WTC11 (cell line): ENCODE data around the gene KIF6.

Source experiments
- CREM ChIP-seq: sonication (generic); formaldehyde crosslinking; IDR thresholded peaks from 2 replicates; pipeline ENCODE4 v1.8.1; 2022; ENCODE audit warnings: mild to moderate bottlenecking, missing genetic modification reagents, moderate library complexity
- ESRRA ChIP-seq: sonication (generic); formaldehyde crosslinking; IDR thresholded peaks from 2 replicates; pipeline ENCODE4 v1.8.1; 2022; ENCODE audit warnings: mild to moderate bottlenecking, missing genetic modification reagents, borderline replicate concordance
- GRHL2 ChIP-seq: fragments of 250-450 bp; sonication (Bioruptor Pico); IDR thresholded peaks from 2 replicates; pipeline ENCODE4 v1.8.0; 2022; ENCODE audit warnings: mild to moderate bottlenecking, moderate library complexity; ENCODE audit not compliant: insufficient replicate concordance, severe bottlenecking
- IRF2 ChIP-seq: sonication (generic); formaldehyde crosslinking; IDR thresholded peaks from 2 replicates; pipeline ENCODE4 v1.8.0; 2022; ENCODE audit warnings: low read depth, missing genetic modification reagents, borderline replicate concordance
- MAX ChIP-seq: sonication (generic); formaldehyde crosslinking; IDR thresholded peaks from 2 replicates; pipeline ENCODE4 v1.8.0; 2022; ENCODE audit warnings: mild to moderate bottlenecking, missing genetic modification reagents
- NR1H2 ChIP-seq: sonication (generic); formaldehyde crosslinking; IDR thresholded peaks from 2 replicates; pipeline ENCODE4 v1.9.0; 2021; ENCODE audit warnings: mild to moderate bottlenecking, moderate library complexity, missing genetic modification reagents
- PREB ChIP-seq: sonication (generic); formaldehyde crosslinking; IDR thresholded peaks from 2 replicates; pipeline ENCODE4 v1.8.1; 2022; ENCODE audit warnings: mild to moderate bottlenecking, missing genetic modification reagents, moderate library complexity, borderline replicate concordance
- SP1 ChIP-seq: sonication (generic); formaldehyde crosslinking; conservative IDR thresholded peaks from 2 replicates; pipeline ENCODE4 v1.8.1; 2022; ENCODE audit warnings: missing genetic modification reagents
- USF2 ChIP-seq: sonication (generic); formaldehyde crosslinking; IDR thresholded peaks from 2 replicates; pipeline ENCODE4 v1.8.1; 2023; ENCODE audit warnings: mild to moderate bottlenecking, missing genetic modification reagents, moderate library complexity
- ZBTB43 ChIP-seq: sonication (generic); formaldehyde crosslinking; IDR thresholded peaks from 2 replicates; pipeline ENCODE4 v1.8.1; 2023; ENCODE audit warnings: mild to moderate bottlenecking, missing genetic modification reagents
- ZNF416 ChIP-seq: fragments of 250-450 bp; sonication (Bioruptor Pico); IDR thresholded peaks from 2 replicates; pipeline ENCODE4 v1.9.0; 2021; ENCODE audit warnings: mild to moderate bottlenecking, inconsistent platforms
- TF ChIP-seq, protein P1 (sequence below): fragments of 200-600 bp; IDR thresholded peaks from 2 replicates; pipeline ENCODE4 v1.8.0; 2022; ENCODE audit warnings: antibody characterized with exemption
- TF ChIP-seq, protein P2 (sequence below): sonication (generic); formaldehyde crosslinking; IDR thresholded peaks from 2 replicates; pipeline ENCODE4 v1.8.0; 2022; ENCODE audit warnings: mild to moderate bottlenecking, missing genetic modification reagents

DNA sequence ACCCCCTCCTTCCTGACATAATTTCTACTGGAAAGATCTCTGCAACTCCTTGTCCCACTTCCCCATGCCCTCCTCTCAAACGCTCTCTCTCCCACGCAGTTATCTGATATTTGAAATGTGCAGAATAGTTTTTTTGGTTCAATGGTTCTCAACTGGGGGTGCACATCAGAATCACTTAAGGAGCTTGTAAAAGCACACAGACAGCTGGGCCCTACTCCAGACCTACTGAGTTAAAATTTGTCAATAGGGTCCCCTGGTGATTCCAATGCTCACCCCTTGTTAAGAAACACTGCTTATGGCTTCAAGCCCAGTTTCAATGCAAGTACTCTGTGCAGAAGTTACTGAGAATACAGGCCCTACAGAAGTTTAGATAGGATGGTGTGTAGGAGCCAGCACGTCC, 357.5 kb downstream of the KIF6 start:
- TF ChIP-seq, protein P1, sequence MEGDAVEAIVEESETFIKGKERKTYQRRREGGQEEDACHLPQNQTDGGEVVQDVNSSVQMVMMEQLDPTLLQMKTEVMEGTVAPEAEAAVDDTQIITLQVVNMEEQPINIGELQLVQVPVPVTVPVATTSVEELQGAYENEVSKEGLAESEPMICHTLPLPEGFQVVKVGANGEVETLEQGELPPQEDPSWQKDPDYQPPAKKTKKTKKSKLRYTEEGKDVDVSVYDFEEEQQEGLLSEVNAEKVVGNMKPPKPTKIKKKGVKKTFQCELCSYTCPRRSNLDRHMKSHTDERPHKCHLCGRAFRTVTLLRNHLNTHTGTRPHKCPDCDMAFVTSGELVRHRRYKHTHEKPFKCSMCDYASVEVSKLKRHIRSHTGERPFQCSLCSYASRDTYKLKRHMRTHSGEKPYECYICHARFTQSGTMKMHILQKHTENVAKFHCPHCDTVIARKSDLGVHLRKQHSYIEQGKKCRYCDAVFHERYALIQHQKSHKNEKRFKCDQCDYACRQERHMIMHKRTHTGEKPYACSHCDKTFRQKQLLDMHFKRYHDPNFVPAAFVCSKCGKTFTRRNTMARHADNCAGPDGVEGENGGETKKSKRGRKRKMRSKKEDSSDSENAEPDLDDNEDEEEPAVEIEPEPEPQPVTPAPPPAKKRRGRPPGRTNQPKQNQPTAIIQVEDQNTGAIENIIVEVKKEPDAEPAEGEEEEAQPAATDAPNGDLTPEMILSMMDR: no peak
- TF ChIP-seq GRHL2: no peak
- no peak for TF ChIP-seq MAX (CRISPR knock-in tag)
- TF ChIP-seq ZBTB43 (CRISPR knock-in tag): no peak
- no peak for TF ChIP-seq PREB
- TF ChIP-seq IRF2 (CRISPR knock-in tag): no peak
- TF ChIP-seq USF2 (CRISPR knock-in tag): no peak
- no peak for TF ChIP-seq CREM (CRISPR knock-in tag)
- TF ChIP-seq ZNF416 (CRISPR knock-in tag): no peak
- no peak for TF ChIP-seq NR1H2 (CRISPR knock-in tag)
- no peak for TF ChIP-seq ESRRA (CRISPR knock-in tag)
- TF ChIP-seq, protein P2, sequence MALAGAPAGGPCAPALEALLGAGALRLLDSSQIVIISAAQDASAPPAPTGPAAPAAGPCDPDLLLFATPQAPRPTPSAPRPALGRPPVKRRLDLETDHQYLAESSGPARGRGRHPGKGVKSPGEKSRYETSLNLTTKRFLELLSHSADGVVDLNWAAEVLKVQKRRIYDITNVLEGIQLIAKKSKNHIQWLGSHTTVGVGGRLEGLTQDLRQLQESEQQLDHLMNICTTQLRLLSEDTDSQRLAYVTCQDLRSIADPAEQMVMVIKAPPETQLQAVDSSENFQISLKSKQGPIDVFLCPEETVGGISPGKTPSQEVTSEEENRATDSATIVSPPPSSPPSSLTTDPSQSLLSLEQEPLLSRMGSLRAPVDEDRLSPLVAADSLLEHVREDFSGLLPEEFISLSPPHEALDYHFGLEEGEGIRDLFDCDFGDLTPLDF (CRISPR knock-in tag): no peak
- no peak for TF ChIP-seq SP1 (CRISPR knock-in tag)
